Neural crest cell (in vitro differentiated cells): ENCODE results near the gene ZG16. TPM values are rescaled to one million over a fixed set of nuclear protein-coding genes. Genes with fewer than 3 reads are reported as not detected.

ENCODE experiments used
- DNase-seq: peaks from one replicate; pipeline ENCODE4 v3.0.0; 2021; ENCODE audit warnings: low read depth, mixed read lengths, low spot score
- H3K27ac Mint-ChIP-seq: one replicate; pipeline ENCODE4 v1.8.0; 2021; ENCODE audit warnings: mild to moderate bottlenecking, mixed read lengths; ENCODE audit not compliant: unreplicated experiment
- H3K27me3 Mint-ChIP-seq: 2 replicates; pipeline ENCODE4 v1.8.0; 2021; ENCODE audit warnings: low read depth, mild to moderate bottlenecking, mixed read lengths
- H3K36me3 Mint-ChIP-seq: 2 replicates; pipeline ENCODE4 v1.8.0; 2021; ENCODE audit warnings: low read depth, mild to moderate bottlenecking, mixed read lengths
- H3K4me1 Mint-ChIP-seq: 2 replicates; pipeline ENCODE4 v1.8.0; 2021; ENCODE audit warnings: mixed read lengths
- H3K4me3 Mint-ChIP-seq: one replicate; pipeline ENCODE4 v1.8.0; 2021; ENCODE audit warnings: mild to moderate bottlenecking, mixed read lengths
- H3K9me3 Mint-ChIP-seq: 2 replicates; pipeline ENCODE4 v1.8.0; 2021; ENCODE audit warnings: mixed read lengths
- total RNA-seq: library from RNA; stranded (reverse); gene quantifications from 2 replicates; pipeline ENCODE4 v1.2.1, GENCODE V29; 2021
- TF ChIP-seq, protein P1 (sequence below): fragments of 200-600 bp; sonication (generic); conservative IDR thresholded peaks from 2 replicates; pipeline ENCODE4 v1.5.0; 2021; ENCODE audit warnings: antibody characterized with exemption, mild to moderate bottlenecking

Gene ZG16
- total RNA-seq, 1 donor from 2014 or later = not detected

DNA sequence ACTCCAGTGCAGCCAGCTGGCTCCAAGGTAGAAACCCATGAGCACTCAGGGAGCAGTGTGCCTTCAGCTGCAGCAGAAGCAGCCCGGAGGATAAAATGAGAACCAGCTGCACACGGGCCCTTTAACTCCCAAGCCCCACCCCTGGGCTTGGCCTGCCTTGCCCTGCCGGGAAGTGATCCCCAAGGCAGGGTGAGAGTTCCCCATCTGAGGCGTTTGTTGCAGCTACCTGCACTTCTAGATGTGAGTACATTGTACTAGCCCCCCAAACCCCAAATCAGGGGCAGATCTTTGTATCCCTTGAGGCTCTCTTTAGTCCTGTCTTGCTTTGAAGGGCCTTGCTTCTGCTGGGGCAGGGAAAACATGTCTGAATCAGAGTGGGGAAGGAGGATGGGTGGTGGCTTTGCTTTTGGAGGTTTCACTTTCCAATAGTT lies 42.2 kb downstream of the ZG16 start, which contains the start of gene MVP:
Gene MVP (plus strand): TSS at position 192 of the 431 bp plus-strand sequence. CDS start 10,088 bp downstream, outside the sequence.
- TF ChIP-seq, protein P1, sequence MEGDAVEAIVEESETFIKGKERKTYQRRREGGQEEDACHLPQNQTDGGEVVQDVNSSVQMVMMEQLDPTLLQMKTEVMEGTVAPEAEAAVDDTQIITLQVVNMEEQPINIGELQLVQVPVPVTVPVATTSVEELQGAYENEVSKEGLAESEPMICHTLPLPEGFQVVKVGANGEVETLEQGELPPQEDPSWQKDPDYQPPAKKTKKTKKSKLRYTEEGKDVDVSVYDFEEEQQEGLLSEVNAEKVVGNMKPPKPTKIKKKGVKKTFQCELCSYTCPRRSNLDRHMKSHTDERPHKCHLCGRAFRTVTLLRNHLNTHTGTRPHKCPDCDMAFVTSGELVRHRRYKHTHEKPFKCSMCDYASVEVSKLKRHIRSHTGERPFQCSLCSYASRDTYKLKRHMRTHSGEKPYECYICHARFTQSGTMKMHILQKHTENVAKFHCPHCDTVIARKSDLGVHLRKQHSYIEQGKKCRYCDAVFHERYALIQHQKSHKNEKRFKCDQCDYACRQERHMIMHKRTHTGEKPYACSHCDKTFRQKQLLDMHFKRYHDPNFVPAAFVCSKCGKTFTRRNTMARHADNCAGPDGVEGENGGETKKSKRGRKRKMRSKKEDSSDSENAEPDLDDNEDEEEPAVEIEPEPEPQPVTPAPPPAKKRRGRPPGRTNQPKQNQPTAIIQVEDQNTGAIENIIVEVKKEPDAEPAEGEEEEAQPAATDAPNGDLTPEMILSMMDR = no peak
- Mint-ChIP-seq H3K9me3 (no peaks in the 10 kb centered on the region), H3K27ac (no peak within 1 kb of the TSS), H3K36me3 (peaks cover 11% of the 10 kb centered on the region), H3K27me3 (peaks cover 4% of the 10 kb centered on the region), H3K4me1 (peaks cover 50% of the 10 kb centered on the region), H3K4me3 (peak within 1 kb of the TSS; percentile 38)
- DNase-seq = no peak

DNA sequence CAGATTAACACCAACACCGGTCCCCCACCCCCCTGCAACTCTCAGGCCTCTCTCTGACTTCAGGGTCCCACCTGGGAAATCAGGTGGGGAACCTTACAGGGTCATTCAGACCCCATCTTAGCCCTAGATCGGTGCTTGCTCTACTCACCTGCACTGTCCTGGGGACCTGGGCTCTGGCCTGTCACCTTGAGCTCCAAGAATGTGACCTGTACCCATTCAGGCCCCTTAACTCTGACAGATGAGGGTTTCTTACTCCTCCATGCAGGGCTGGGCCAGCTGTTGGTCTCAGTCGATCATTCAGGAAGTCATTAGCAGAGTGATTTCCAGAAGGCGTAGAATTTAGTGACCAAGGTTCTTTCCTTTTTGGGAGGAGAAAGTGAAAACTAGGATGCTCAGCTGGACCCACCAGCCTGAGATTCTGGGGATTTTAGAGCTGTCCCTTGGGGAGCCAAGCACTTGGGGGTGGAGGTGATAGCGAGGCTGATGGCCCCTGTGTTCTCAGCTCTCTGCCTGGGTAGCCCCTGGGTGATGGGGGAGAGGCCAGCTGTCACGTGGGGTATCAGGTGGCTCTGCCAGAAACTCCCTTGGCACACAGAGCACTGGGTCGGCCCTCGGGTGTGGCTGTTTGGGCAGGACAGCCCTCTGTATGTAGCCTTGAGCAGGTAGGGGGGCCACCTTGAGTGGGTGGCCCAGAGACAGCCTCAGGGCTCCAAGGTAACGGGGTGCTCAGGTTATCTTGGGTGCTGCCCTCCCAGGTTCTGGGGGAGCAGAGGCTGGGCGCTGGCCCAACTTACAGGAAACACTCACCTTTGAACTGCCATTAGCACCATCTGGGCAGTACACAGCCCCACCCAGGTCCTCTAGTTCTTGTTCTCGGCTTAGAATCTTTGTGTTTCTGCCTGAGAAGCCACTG lies 42.9 kb downstream of the ZG16 start:
- no peak overlapping the region for H3K27ac Mint-ChIP-seq
- peaks cover under 1% of the 10 kb centered on the region for H3K27me3 Mint-ChIP-seq
- peaks cover 11% of the 10 kb centered on the region for H3K36me3 Mint-ChIP-seq
- no peaks in the 10 kb centered on the region for H3K9me3 Mint-ChIP-seq
- DNase-seq = no peak
- peak overlapping the region; percentile 38 for H3K4me3 Mint-ChIP-seq
- TF ChIP-seq, protein P1 = no peak
- peaks cover 45% of the 10 kb centered on the region for H3K4me1 Mint-ChIP-seq

DNA sequence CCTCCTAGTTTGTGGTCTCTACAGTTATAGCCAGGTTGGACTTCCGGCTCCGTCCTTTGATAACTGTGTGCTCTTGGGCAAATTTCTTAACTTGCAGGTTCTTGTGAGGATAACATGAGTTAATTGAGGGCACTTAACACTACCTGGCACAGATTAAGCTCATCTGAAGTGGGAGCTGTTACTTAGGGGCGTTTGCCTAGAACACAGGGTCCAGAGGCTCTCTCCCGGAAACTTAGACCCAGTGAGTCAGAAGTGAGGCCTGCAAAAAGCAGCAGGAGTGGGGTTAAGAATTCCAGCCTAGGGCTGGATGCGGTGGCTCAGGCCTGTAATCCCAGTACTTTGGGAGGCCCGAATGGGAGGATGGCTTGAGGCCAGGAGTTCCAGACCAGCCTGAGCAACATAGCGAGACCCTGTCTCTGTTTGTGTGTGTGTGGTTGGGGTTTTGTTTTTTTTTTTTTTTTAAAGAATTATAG lies 43.6 kb downstream of the ZG16 start:
- TF ChIP-seq, protein P1 = no peak
- Mint-ChIP-seq H3K4me1 (peaks cover 42% of the 10 kb centered on the region), H3K27me3 (no peaks in the 10 kb centered on the region), H3K9me3 (no peaks in the 10 kb centered on the region), H3K4me3 (peak overlapping the region; percentile 59), H3K36me3 (peaks cover 11% of the 10 kb centered on the region), H3K27ac (no peak overlapping the region)
- DNase-seq = no peak

DNA sequence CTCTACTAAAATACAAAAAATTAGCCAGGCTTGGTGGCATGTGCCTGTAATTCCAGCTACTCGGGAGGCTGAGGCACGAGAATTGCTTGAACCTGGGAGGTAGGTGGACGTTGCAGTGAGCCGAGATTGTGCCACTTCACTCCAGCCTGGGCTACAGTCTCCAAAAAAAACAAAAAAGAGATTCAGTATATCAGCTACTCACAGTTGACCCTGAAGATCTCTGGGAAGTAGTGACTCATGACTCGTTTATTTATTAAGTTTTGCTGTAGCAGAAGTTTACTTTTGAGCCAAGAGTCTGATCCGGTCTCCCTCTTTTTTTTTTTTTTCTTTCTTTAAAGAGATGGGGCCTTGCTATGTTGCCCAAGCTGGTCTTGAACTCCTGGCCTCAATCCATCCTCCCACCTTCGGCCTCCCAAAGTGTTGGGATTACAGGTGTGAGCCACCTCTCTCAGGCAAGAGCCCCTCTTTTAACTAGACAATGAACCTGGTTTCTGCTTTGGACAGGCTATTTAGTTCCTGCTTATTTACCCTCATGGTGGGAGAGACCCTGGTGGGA lies 46.6 kb downstream of the ZG16 start:
- Mint-ChIP-seq H3K4me1 (peaks cover 19% of the 10 kb centered on the region), H3K36me3 (peaks cover under 1% of the 10 kb centered on the region), H3K27me3 (peaks cover 4% of the 10 kb centered on the region), H3K9me3 (no peaks in the 10 kb centered on the region), H3K27ac (no peak overlapping the region), H3K4me3 (no peak overlapping the region)
- no peak for DNase-seq
- TF ChIP-seq, protein P1 = no peak

DNA sequence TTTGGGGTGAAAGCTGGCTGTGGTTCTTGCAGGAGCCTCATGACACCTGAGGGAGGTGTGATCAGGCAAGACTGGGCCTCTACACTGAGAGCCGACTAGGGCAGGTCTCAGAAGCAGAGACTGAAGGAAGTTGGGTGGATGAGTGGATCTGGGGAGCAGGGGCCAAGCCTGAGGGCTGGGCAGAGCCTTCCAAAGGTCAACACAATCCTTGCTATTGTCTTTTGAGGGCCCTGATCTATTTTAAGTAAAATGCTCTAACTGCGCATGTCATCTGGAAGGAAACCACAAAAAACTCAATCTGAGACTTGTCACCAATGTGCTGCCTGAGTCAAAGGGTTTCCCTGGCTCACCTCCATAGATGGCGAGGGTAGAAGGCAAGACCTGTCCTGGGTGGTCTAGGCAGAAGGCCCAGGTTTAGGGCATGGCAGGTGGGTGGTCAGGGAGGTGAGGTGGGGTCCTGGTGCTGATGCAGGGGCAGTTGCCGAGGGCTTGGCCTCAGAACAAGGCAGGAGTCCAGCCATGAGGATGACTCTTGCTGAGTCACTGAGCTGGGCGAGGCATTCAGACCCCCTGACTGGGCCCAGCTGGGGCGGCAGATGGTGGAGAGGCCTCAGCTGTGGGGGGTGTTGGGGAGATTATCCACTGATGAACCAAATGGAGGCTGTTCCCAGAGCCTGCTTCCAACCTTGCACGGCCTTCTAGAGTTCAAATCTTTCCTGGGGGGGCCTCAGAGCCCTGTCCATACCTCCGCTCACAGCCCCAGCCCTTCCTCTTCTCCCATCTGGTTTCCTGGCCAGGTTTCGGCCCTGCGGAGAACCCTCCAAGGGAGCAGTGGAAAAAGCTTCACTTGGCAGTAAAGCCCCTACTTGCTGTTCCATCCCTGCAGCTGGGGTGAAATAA lies 47.3 kb downstream of the ZG16 start:
- H3K27ac Mint-ChIP-seq = peak overlapping the region; percentile 75
- H3K9me3 Mint-ChIP-seq = no peaks in the 10 kb centered on the region
- no peaks in the 10 kb centered on the region for H3K36me3 Mint-ChIP-seq
- TF ChIP-seq, protein P1 = no peak
- peaks cover 4% of the 10 kb centered on the region for H3K27me3 Mint-ChIP-seq
- H3K4me1 Mint-ChIP-seq = peaks cover 15% of the 10 kb centered on the region
- no peak for DNase-seq
- H3K4me3 Mint-ChIP-seq = peak overlapping the region; percentile 69
